ENCODE data around the gene TGM2.

DNA sequence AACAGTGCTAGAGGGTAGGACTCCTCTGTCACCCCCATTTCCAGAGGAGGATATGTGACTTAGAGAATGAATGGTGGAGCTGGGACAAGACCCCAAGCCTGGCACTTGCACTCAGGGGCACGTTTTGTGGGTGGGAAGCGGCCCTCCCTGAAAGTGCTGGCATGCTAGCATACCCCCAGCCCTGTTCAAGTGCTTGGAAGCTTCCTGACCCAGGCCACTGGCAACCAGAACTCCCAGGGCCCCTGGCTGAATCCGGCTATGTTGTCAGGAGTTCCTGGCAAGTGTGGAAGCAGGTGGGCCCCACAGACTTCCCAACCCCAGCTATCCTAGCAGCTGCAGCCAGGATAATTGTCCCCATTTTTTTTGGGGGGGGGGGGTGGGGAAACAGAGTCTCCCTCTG is 35.6 kb upstream of the TGM2 start:
- TF ChIP-seq, protein P1, sequence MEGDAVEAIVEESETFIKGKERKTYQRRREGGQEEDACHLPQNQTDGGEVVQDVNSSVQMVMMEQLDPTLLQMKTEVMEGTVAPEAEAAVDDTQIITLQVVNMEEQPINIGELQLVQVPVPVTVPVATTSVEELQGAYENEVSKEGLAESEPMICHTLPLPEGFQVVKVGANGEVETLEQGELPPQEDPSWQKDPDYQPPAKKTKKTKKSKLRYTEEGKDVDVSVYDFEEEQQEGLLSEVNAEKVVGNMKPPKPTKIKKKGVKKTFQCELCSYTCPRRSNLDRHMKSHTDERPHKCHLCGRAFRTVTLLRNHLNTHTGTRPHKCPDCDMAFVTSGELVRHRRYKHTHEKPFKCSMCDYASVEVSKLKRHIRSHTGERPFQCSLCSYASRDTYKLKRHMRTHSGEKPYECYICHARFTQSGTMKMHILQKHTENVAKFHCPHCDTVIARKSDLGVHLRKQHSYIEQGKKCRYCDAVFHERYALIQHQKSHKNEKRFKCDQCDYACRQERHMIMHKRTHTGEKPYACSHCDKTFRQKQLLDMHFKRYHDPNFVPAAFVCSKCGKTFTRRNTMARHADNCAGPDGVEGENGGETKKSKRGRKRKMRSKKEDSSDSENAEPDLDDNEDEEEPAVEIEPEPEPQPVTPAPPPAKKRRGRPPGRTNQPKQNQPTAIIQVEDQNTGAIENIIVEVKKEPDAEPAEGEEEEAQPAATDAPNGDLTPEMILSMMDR (IDR thresholded peaks at IDR 0.05) = no peak
- no peak for TF ChIP-seq POLR2A (IDR thresholded peaks at IDR 0.05)

Data from esophagus squamous epithelium (tissue), 4 donors.